Measurements from ENCODE around the gene AKAP11.

GRCh38 chr13:42258747-42259146 is 13.2 kb upstream of the AKAP11 start:
- TF ChIP-seq CTCF (IDR thresholded peaks at IDR 0.05): no peak
- TF ChIP-seq ZFX (IDR thresholded peaks at IDR 0.05; ENCODE audit: borderline replicate concordance): no peak

Data from 22Rv1 (cell line).